GM12878 (cell line): Measurements from ENCODE around the gene STAMBP. TPM values are rescaled to one million over a fixed set of nuclear protein-coding genes. Genes with fewer than 3 reads are reported as not detected.

Experiments used
- ATAC-seq: fragments of 200-7000 bp; cut with Tn5 transposase; 3 replicates; pipeline ENCODE4 v1.9.1; 2020; ENCODE audit warnings: mild to moderate bottlenecking, moderate library complexity
- BruUV-seq: library from RNA; stranded (reverse); fragments of 400-500 nt; replicated peaks from 2 replicates; lab custom pipeline; 2021; lab: Mats Ljungman, UMichigan
- CTCF ChIA-PET: fragments of 300-600 bp; sonication (Branson Sonifier 250); formaldehyde crosslinking; extraction: SDS; loops from one replicate; lab custom pipeline; 2021; ENCODE audit warnings: inconsistent platforms; lab: Yijun Ruan, JAX
- POLR2A ChIA-PET: fragments of 350-600 bp; formaldehyde crosslinking; extraction: SDS; loops from one replicate; lab custom pipeline; 2021; ENCODE audit warnings: inconsistent platforms; lab: Charles Lee
- RAD21 ChIA-PET: fragments of 300-600 bp; sonication (Branson Sonifier 250); formaldehyde crosslinking; loops from one replicate; lab custom pipeline; 2023; ENCODE audit warnings: antibody characterized with exemption; ENCODE audit not compliant: unreplicated experiment; lab: Charles Lee
- SMC1A ChIA-PET: fragments of 300-600 bp; sonication (Branson Sonifier 250); formaldehyde crosslinking; loops from one replicate; lab custom pipeline; 2023; ENCODE audit not compliant: unreplicated experiment, uncharacterized antibody; lab: Charles Lee
- DNase-seq: peaks from one replicate; pipeline ENCODE4 v3.0.0-alpha.2; 2011; ENCODE audit warnings: low read depth, low spot score
- FAIRE-seq: peaks from 3 replicates; lab custom pipeline; 2011; peaks lifted over from hg19 to GRCh38; lab: Jason Lieb, UNC
- H2AFZ ChIP-seq: 2 replicates; pipeline ENCODE4 v1.6.0; 2011; ENCODE audit warnings: low read depth, low read length, control low read depth; ENCODE audit not compliant: control insufficient read depth
- H3K27ac ChIP-seq: 2 replicates; pipeline ENCODE4 v1.5.1; 2011; ENCODE audit warnings: control low read depth; ENCODE audit not compliant: control insufficient read depth, insufficient read depth
- H3K27me3 ChIP-seq, 2 experiments: replicated peaks in 1 of 2; 2 replicates each; pipeline versions ENCODE4 v1.6.0 to v1.6.1; 2011; ENCODE audit warnings: low read length in 1 of 2; ENCODE audit not compliant: control insufficient read depth in 2 of 2, insufficient read depth in 2 of 2
- H3K36me3 ChIP-seq, 2 experiments: 2 replicates each; pipeline ENCODE4 v1.5.1; 2011; ENCODE audit warnings: low read length in 1 of 2; ENCODE audit not compliant: control insufficient read depth in 2 of 2, insufficient read depth in 2 of 2
- H3K4me1 ChIP-seq: 2 replicates; pipeline ENCODE4 v1.6.1; 2011; ENCODE audit warnings: mild to moderate bottlenecking, low read length, moderate library complexity, mixed read lengths; ENCODE audit not compliant: control insufficient read depth, insufficient read depth
- H3K4me2 ChIP-seq: 2 replicates; pipeline ENCODE4 v1.6.0; 2011; ENCODE audit warnings: control low read depth; ENCODE audit not compliant: control insufficient read depth, insufficient read depth
- H3K4me3 ChIP-seq: fragments of 200-600 bp; sonication (generic); 2 replicates; pipeline ENCODE4 v1.5.1; 2016
- H3K79me2 ChIP-seq: 2 replicates; pipeline ENCODE4 v1.6.0; 2011; ENCODE audit warnings: low read length; ENCODE audit not compliant: control insufficient read depth, insufficient read depth
- H3K9ac ChIP-seq: 2 replicates; pipeline ENCODE4 v1.8.0; 2011; ENCODE audit warnings: low read length, control low read depth, mixed read lengths; ENCODE audit not compliant: control insufficient read depth, insufficient read depth
- H3K9me3 ChIP-seq: replicated peaks from 3 replicates; pipeline ENCODE4 v1.5.1; 2011; ENCODE audit warnings: mild to moderate bottlenecking, low read length; ENCODE audit not compliant: control insufficient read depth, insufficient read depth
- H4K20me1 ChIP-seq: 2 replicates; pipeline ENCODE4 v1.6.0; 2011; ENCODE audit not compliant: control insufficient read depth, insufficient read depth
- CHD4 ChIP-seq: fragments of 200-600 bp; sonication (generic); IDR thresholded peaks from 2 replicates; pipeline ENCODE4 v1.6.1; 2016; ENCODE audit warnings: mild to moderate bottlenecking
- EGR1 ChIP-seq, 2 experiments: IDR thresholded peaks; 1 replicate in 1 of 2; 2 replicates in 1 of 2; pipeline ENCODE4 v1.6.1; 2011 to 2012; ENCODE audit warnings: low read depth in 2 of 2, low read length in 2 of 2, borderline replicate concordance in 1 of 2, mild to moderate bottlenecking in 1 of 2, moderate library complexity in 1 of 2
- WGBS: methylation state at CpG from one replicate; pipeline ENCODE4 v1.1.6; 2016; ENCODE audit warnings: low lambda C conversion rate; ENCODE audit not compliant: insufficient replicate concordance, insufficient coverage; ENCODE audit errors: missing lambda C conversion rate; 5-methylcytosine and 5-hydroxymethylcytosine counted together
- in situ Hi-C: fragments of 300-500 bp; cut with MboI; formaldehyde crosslinking; loops from 9 replicates; pipeline ENCODE4 v1.14.3; 2018; ENCODE audit warnings: mixed read lengths
- intact Hi-C: fragments of 100-400 bp; cut with micrococcal nuclease; formaldehyde crosslinking; loops from one replicate; pipeline ENCODE4 v1.14.2; 2022; ENCODE audit not compliant: unreplicated experiment
- polyA plus RNA-seq, 11 experiments: library from polyadenylated mRNA; depleted of rRNA in 4 of 11; unstranded in 6 of 11; stranded (reverse) in 5 of 11; fragments of >200 nt; fragmentation: Nextera tagmentation in 4 of 11; fragmentation: Illumina TruSeq in 1 of 11; extraction: Ambion mirVana in 4 of 11; extraction: Trizol in 1 of 11; gene quantifications; 1 replicate in 1 of 11; 2 replicates in 10 of 11; pipeline versions ENCODE4 v1.2.1 to v1.2.3, GENCODE V29; 2011 to 2016; ENCODE audit warnings: inconsistent platforms in 2 of 11, missing spikeins in 2 of 11, low read depth in 1 of 11
- total RNA-seq, 4 experiments: library from RNA; depleted of rRNA in 3 of 4; stranded (reverse); fragments of >200 nt in 3 of 4; fragmentation: Illumina TruSeq in 1 of 4; extraction: Trizol in 1 of 4; gene quantifications; 2 replicates each; pipeline versions ENCODE4 v1.2.1 to v1.2.3, GENCODE V29; 2013 to 2021
- TF ChIP-seq, protein P1 (sequence below): IDR thresholded peaks from 2 replicates; pipeline ENCODE4 v1.6.1; 2011; ENCODE audit warnings: mild to moderate bottlenecking, low read depth, low read length, moderate library complexity; ENCODE audit not compliant: insufficient replicate concordance
- TF ChIP-seq, protein P2 (sequence below): fragments of 450-650 bp; formaldehyde crosslinking; IDR thresholded peaks from 2 replicates; pipeline ENCODE4 v1.5.0; 2022; ENCODE audit warnings: mild to moderate bottlenecking, missing genetic modification characterization

STAMBP gene
- total and polyA plus RNA-seq, 10 of the 15 experiments (the other 5 are each of a cell fraction or from before 2014, with no cell fraction given) = 38.9 to 84.1 (median 69.7) TPM

DNA sequence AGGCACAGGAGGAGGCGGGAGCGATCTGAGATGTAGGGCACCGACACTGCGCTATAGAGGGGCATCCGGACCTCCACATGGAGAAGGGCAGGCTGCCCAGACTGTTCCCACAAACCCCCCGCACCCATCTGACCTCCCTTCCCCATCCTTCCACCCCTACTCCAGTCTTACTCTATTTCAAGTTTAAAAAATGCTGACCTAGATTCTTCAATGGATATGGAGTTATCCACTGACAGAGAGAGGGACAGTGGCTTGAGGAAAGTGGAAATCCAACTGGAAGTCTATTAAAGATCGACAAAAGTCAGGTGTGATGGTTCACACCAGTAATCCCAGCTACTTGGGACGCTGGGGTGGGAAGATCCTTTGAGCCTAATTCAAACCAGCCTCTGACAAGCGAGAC, 92.8 kb downstream of the STAMBP start:
- no TSS peak for BruUV-seq
- Histone ChIP-seq H3K36me3 (no peaks in the 10 kb centered on the region), H3K27me3 (no peaks in the 10 kb centered on the region), H3K9me3 (peaks cover 1% of the 10 kb centered on the region; the same call in 1 of the 3 replicates), H3K27ac (no peak overlapping the region), H3K4me2 (no peak overlapping the region), H4K20me1 (no peaks in the 10 kb centered on the region), H3K79me2 (peaks cover 2% of the 10 kb centered on the region), H3K4me3 (no peak overlapping the region), H3K9ac (no peak overlapping the region), H3K4me1 (peaks cover 11% of the 10 kb centered on the region), H2AFZ (no peak overlapping the region)
- in situ Hi-C loops = no loop called here
- no peak for TF ChIP-seq CHD4
- no peak for TF ChIP-seq EGR1 (IDR thresholded peaks at IDR 0.05; ENCODE audit: borderline replicate concordance in 1 of 2, low read depth in 2 of 2, low read length in 2 of 2)
- TF ChIP-seq, protein P1, sequence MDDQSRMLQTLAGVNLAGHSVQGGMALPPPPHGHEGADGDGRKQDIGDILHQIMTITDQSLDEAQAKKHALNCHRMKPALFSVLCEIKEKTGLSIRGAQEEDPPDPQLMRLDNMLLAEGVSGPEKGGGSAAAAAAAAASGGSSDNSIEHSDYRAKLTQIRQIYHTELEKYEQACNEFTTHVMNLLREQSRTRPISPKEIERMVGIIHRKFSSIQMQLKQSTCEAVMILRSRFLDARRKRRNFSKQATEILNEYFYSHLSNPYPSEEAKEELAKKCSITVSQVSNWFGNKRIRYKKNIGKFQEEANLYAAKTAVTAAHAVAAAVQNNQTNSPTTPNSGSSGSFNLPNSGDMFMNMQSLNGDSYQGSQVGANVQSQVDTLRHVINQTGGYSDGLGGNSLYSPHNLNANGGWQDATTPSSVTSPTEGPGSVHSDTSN = no peak
- TF ChIP-seq, protein P2, sequence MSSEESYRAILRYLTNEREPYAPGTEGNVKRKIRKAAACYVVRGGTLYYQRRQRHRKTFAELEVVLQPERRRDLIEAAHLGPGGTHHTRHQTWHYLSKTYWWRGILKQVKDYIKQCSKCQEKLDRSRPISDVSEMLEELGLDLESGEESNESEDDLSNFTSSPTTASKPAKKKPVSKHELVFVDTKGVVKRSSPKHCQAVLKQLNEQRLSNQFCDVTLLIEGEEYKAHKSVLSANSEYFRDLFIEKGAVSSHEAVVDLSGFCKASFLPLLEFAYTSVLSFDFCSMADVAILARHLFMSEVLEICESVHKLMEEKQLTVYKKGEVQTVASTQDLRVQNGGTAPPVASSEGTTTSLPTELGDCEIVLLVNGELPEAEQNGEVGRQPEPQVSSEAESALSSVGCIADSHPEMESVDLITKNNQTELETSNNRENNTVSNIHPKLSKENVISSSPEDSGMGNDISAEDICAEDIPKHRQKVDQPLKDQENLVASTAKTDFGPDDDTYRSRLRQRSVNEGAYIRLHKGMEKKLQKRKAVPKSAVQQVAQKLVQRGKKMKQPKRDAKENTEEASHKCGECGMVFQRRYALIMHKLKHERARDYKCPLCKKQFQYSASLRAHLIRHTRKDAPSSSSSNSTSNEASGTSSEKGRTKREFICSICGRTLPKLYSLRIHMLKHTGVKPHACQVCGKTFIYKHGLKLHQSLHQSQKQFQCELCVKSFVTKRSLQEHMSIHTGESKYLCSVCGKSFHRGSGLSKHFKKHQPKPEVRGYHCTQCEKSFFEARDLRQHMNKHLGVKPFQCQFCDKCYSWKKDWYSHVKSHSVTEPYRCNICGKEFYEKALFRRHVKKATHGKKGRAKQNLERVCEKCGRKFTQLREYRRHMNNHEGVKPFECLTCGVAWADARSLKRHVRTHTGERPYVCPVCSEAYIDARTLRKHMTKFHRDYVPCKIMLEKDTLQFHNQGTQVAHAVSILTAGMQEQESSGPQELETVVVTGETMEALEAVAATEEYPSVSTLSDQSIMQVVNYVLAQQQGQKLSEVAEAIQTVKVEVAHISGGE (CRISPR knock-in tag) = no peak
- ATAC-seq = no peak
- WGBS = 95% methylated on average over 9 of the region's 9 CpGs
- no peak for DNase-seq
- CTCF ChIA-PET = interaction anchor here (1.0 to 2.4 kb wide), 9 partner anchors 10 to 469 kb away, joined by 3 to 16 read pairs (median 4); no protein-coding TSS in a partner anchor
- POLR2A ChIA-PET = no interaction called here
- RAD21 ChIA-PET = interaction anchor here (1.0 to 2.7 kb wide), 6 partner anchors 12 to 105 kb away, joined by 3 to 9 read pairs (median 4); partner anchors contain the start of gene STAMBP
- SMC1A ChIA-PET = interaction anchor here (1.0 to 3.1 kb wide), 5 partner anchors 67 to 97 kb away, joined by 3 to 19 read pairs (median 3); no protein-coding TSS in a partner anchor
- FAIRE-seq = no peak
- intact Hi-C loops = no loop called here
